Omental fat pad (tissue), 4 donors: ENCODE results near the gene TSPAN33. TPM values are rescaled to one million over a fixed set of nuclear protein-coding genes. Genes with fewer than 3 reads are reported as not detected.
A peak's percentile ranks its signal among the peaks of the same experiment; 100 is the strongest.

Experiments
- ATAC-seq: fragments of 150-250 bp; one replicate; pipeline ENCODE4 v1.9.1; 2016; ENCODE audit warnings: mild to moderate bottlenecking, moderate library complexity; ENCODE audit not compliant: low FRiP score
- DNase-seq: peaks from one replicate; pipeline ENCODE4 v3.0.0-alpha.2; 2019; ENCODE audit warnings: low spot score
- total RNA-seq, 4 donors: library from RNA; depleted of rRNA; stranded (reverse); fragments of >200 nt; gene quantifications; one replicate each; pipeline ENCODE4 v1.1.0, GENCODE V29; 2016
- TF ChIP-seq, protein P1 (sequence below), 3 donors: fragments of 450-650 bp; IDR thresholded peaks; one replicate each; pipeline ENCODE4 v1.5.1; 2016 to 2017; ENCODE audit warnings: antibody characterized with exemption in 3 of 3, mild to moderate bottlenecking in 3 of 3, moderate library complexity in 2 of 3

The TSPAN33 gene, protein sequence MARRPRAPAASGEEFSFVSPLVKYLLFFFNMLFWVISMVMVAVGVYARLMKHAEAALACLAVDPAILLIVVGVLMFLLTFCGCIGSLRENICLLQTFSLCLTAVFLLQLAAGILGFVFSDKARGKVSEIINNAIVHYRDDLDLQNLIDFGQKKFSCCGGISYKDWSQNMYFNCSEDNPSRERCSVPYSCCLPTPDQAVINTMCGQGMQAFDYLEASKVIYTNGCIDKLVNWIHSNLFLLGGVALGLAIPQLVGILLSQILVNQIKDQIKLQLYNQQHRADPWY
- total RNA-seq: 1 to 10 TPM; 1.7 to 8.1 (median 7.0) TPM

DNA sequence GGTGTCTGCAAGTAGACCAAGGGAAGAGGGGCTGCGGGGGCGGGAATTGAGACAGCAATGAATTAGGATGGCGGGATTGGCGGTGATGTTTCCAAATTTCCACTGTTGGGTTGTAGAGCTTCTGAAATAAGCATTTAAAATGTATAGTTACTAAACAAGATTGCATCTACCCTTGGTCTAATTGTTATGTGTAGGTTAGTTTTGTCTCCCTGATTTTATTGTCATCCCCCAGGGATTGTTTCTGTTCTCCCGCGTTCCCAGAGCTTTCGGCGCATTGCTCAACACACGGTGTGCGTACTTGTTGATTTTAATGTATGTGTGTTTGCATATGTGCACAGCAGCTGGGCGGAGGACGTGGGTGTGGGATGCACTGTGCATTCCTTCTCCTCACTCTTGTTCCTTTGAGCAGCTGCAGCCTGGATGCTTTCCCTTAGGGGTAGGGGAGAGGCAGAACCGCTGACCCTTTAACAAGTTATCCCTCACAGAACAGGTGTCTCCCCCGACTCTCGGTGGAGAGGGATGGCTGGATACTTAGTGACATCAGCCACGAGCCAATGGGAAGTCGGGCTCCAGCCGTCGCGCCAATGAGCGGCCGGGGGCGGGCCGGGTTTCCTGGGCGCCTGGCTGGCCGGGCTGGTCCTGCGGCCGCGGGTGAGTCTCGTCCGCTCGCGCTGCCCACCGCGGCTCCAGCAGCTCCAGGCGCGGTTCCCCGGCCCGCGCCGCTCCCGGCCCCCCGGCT is at the start of gene TSPAN33:
Gene TSPAN33 (plus strand): TSS at position 613 of the 739 bp plus-strand sequence. CDS start 274 bp downstream, outside the sequence.
- peak; percentile 95 for ATAC-seq
- peak; percentile 76 for DNase-seq
- TF ChIP-seq, protein P1, sequence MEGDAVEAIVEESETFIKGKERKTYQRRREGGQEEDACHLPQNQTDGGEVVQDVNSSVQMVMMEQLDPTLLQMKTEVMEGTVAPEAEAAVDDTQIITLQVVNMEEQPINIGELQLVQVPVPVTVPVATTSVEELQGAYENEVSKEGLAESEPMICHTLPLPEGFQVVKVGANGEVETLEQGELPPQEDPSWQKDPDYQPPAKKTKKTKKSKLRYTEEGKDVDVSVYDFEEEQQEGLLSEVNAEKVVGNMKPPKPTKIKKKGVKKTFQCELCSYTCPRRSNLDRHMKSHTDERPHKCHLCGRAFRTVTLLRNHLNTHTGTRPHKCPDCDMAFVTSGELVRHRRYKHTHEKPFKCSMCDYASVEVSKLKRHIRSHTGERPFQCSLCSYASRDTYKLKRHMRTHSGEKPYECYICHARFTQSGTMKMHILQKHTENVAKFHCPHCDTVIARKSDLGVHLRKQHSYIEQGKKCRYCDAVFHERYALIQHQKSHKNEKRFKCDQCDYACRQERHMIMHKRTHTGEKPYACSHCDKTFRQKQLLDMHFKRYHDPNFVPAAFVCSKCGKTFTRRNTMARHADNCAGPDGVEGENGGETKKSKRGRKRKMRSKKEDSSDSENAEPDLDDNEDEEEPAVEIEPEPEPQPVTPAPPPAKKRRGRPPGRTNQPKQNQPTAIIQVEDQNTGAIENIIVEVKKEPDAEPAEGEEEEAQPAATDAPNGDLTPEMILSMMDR (IDR thresholded peaks at IDR 0.05): no peak

DNA sequence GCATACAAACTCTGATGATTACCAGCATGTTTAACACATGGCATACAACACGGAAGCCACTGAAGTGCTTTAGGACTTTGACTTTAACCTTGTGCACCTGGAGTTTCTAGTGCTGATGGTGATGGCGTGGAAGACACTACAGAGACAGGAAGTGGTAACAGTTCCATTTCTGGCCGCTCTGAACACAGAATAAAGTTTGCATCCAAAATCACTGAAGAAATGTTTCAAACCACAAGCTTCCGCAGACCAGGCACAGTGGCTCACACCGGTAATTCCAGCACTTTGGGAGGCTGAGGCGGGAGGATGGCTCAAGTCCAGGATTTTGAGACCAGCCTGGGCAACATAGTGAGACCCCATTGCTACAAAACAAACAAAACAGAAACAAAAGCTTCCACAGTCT is 49.2 kb upstream of the TSPAN33 start:
- TF ChIP-seq, protein P1 (IDR thresholded peaks at IDR 0.05): no peak
- DNase-seq (no peak), ATAC-seq (no peak)

DNA sequence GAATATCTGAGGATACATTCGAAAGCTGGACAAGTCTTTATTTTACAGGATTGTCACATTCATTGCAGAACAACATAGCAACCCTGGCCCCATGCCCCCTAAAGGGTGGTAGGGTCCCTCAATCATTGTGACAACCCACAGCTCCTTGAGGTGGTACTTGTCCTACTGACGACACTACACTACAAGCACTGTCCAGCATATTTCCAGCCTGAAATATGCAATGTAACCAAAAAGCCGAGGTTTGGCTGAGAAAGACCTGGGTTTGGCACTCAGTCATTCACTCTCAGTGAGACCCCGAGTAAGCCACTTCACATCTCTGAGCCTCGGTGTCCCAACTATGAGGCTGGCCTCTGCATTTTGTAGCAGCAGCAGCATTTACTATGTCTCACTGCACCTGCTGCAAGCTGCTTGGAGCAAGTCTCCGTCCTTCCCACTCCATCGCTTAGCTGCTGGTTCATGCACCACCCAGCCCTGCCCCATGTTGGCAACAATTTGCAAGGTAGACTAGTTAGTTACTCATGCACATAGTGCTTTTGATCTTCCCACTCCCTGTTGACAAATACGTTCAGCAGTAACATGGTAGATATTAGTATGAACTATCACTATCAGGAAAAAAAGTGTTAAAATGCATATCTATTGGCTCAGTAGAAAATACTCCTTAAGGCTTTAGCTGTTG is 46.0 kb upstream of the TSPAN33 start:
- ATAC-seq (no peak), DNase-seq (no peak)
- TF ChIP-seq, protein P1 (IDR thresholded peaks at IDR 0.05): no peak

DNA sequence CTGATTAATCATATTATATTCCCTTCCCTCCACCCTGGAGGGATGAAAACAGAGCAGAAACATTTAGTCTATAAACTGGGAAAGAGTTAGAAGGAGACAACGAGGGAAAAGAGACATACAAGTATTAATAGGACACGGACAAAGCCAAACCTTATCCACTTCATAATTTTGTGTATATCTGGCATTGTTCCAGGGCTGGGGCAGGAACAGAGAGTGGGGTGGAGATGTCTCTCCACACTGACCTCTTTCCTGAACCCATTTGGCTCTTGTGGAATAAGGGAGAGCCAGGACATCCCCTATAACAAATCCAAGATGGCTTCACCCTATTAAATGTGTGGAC is 43.7 kb upstream of the TSPAN33 start:
- no peak for DNase-seq
- ATAC-seq: no peak
- TF ChIP-seq, protein P1 (IDR thresholded peaks at IDR 0.05): no peak

DNA sequence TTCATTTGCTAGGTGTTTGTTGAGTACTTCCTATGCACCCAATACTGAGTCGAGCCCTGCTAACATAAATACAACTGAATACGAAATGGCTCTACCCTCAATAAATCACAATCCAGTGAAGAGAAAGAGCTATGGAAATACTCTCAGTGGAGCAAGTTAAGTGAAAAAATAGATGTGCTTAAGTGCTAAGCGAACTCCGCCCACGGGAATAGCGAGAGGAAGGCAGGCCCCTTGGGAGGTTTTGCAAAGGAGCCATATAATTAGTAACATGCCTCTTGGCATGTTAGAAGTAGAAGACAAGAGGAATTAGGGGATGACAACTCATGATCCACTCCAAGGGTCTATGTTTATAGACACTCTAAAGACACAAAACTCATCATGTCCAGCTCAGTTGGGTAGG is 42.8 kb upstream of the TSPAN33 start:
- ATAC-seq: no peak
- TF ChIP-seq, protein P1 (IDR thresholded peaks at IDR 0.05): no peak
- DNase-seq: no peak

DNA sequence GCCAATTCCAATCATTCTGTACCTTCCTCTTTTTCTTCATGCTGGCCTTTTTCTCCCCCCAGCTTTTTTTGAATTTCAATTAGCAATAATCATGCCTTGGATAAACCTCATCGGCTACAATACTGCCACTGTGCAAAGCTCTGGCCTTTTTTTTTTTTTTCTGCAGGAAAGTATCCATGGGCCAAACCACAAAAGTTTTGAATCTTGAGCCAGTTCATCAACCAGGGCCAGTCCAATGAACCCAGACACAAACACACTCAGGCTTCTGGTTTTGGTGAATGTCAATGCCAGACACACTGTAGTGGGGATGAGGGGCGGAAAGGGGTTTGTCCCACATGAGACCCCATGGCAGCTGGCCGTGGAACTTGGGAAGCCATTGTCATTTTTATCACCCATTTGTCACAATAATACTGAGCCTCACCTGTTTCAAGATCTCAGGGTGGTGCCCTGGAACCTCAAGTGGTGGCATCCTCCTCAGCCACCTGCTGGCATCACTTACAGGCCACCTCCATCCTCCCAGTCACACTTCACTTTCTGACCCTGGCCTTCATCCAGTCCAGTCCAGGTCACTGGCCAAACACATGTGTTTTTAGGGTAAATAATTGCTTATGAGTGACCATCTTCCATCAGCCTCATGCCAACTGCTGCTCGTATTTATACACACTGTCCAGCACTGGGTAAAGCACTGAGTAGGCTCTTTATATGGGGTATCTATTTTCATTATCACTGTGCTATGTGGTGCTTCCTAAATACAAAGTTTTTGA is 40.8 kb upstream of the TSPAN33 start:
- no peak for ATAC-seq
- DNase-seq: no peak
- TF ChIP-seq, protein P1 (IDR thresholded peaks at IDR 0.05): no peak
